Measurements from ENCODE around the gene PCDHA1.
A peak's percentile ranks its signal among the peaks of the same experiment; 100 is the strongest.

The PCDHA1 gene

GRCh38 chr5:140870221-140871201 lies 84.6 kb downstream of the PCDHA1 start:
- TF ChIP-seq CREB1 (IDR thresholded peaks at IDR 0.05; ENCODE audit: low read depth): no peak
- peak; percentile 52; the same call in 1 of the 2 replicates for TF ChIP-seq REST (IDR thresholded peaks at IDR 0.05; ENCODE audit: low read depth)

- TF ChIP-seq CEBPB (IDR thresholded peaks at IDR 0.05) (no peak), REST (IDR thresholded peaks at IDR 0.05; ENCODE audit: low read depth) (no peak), ZBTB7A (IDR thresholded peaks at IDR 0.05; ENCODE audit: low read depth) (no peak), TAF1 (IDR thresholded peaks at IDR 0.05; ENCODE audit: low read depth) (no peak), FOXM1 (IDR thresholded peaks at IDR 0.05; ENCODE audit: borderline replicate concordance, low read depth) (no peak), YY1 (IDR thresholded peaks at IDR 0.05; ENCODE audit: low read depth) (no peak), RAD21 (IDR thresholded peaks at IDR 0.05; ENCODE audit: low read depth) (no peak), NFIC (IDR thresholded peaks at IDR 0.05) (no peak)
Measured at GRCh38 chr5:140875085-140876065, 89.4 kb downstream of the PCDHA1 start, which contains the start of gene PCDHA12. Gene PCDHA12 (plus strand): TSS chr5:140875308. CDS start chr5:140875473, 165 bp downstream.

- peak; percentile 36; the same call in 1 of the 2 replicates for TF ChIP-seq REST (IDR thresholded peaks at IDR 0.05; ENCODE audit: low read depth)
Measured at GRCh38 chr5:140876541-140877261, 90.8 kb downstream of the PCDHA1 start.

- TF ChIP-seq USF1 (IDR thresholded peaks at IDR 0.05): no peak
- no peak for TF ChIP-seq REST (IDR thresholded peaks at IDR 0.05; ENCODE audit: low read depth)
- TF ChIP-seq TEAD4 (IDR thresholded peaks at IDR 0.05): no peak
- no peak for TF ChIP-seq TCF12 (IDR thresholded peaks at IDR 0.05; ENCODE audit: low read depth)
- no peak for TF ChIP-seq NFIC (IDR thresholded peaks at IDR 0.05)
- TF ChIP-seq ZBTB7A (IDR thresholded peaks at IDR 0.05; ENCODE audit: low read depth): no peak
- no peak for TF ChIP-seq EGR1 (IDR thresholded peaks at IDR 0.05)
- no peak for TF ChIP-seq RAD21 (IDR thresholded peaks at IDR 0.05; ENCODE audit: low read depth)
- no peak for TF ChIP-seq CREB1 (IDR thresholded peaks at IDR 0.05; ENCODE audit: low read depth)
- TF ChIP-seq YY1 (IDR thresholded peaks at IDR 0.05; ENCODE audit: low read depth): no peak
- no peak for TF ChIP-seq FOXM1 (IDR thresholded peaks at IDR 0.05; ENCODE audit: borderline replicate concordance, low read depth)
- no peak for TF ChIP-seq EP300 (IDR thresholded peaks at IDR 0.05; ENCODE audit: borderline replicate concordance)
- TF ChIP-seq CEBPB (IDR thresholded peaks at IDR 0.05): no peak
Measured at GRCh38 chr5:140877262-140877581, 91.3 kb downstream of the PCDHA1 start.
